Chondrocyte (in vitro differentiated cells): ENCODE data around the gene EXD2. TPM values are rescaled to one million over a fixed set of nuclear protein-coding genes. Genes with fewer than 3 reads are reported as not detected.
A peak's percentile ranks its signal among the peaks of the same experiment; 100 is the strongest.

Source experiments
- DNase-seq: peaks from one replicate; pipeline ENCODE4 v3.0.0; 2021; ENCODE audit warnings: mixed read lengths, low spot score
- H3K27ac Mint-ChIP-seq: one replicate; pipeline ENCODE4 v1.8.0; 2021; ENCODE audit warnings: mild to moderate bottlenecking, moderate library complexity, mixed read lengths; ENCODE audit not compliant: unreplicated experiment
- H3K27me3 Mint-ChIP-seq: 2 replicates; pipeline ENCODE4 v1.8.0; 2021; ENCODE audit warnings: low read depth, mixed read lengths
- H3K36me3 Mint-ChIP-seq: 2 replicates; pipeline ENCODE4 v1.8.0; 2021; ENCODE audit warnings: low read depth, mixed read lengths
- H3K4me1 Mint-ChIP-seq: 2 replicates; pipeline ENCODE4 v1.8.0; 2021; ENCODE audit warnings: low read depth, mild to moderate bottlenecking, mixed read lengths
- H3K4me3 Mint-ChIP-seq: one replicate; pipeline ENCODE4 v1.8.0; 2021; ENCODE audit warnings: mild to moderate bottlenecking, moderate library complexity, mixed read lengths; ENCODE audit not compliant: unreplicated experiment
- H3K9me3 Mint-ChIP-seq: 2 replicates; pipeline ENCODE4 v1.8.0; 2021; ENCODE audit warnings: low read depth, mixed read lengths
- CTCF ChIP-seq: fragments of 200-600 bp; sonication (generic); IDR thresholded peaks from 2 replicates; pipeline ENCODE4 v1.5.0; 2021; ENCODE audit warnings: antibody characterized with exemption, mild to moderate bottlenecking, moderate library complexity
- total RNA-seq: library from RNA; stranded (reverse); gene quantifications from 3 replicates; pipeline ENCODE4 v1.2.1, GENCODE V29; 2021

EXD2 gene
- total RNA-seq, 1 donor from 2014 or later: 27.0 TPM

- Mint-ChIP-seq H3K4me1 (peaks cover 41% of the 10 kb centered on the region), H3K27ac (peak overlapping the region; percentile 87), H3K36me3 (no peaks in the 10 kb centered on the region), H3K27me3 (no peaks in the 10 kb centered on the region), H3K9me3 (no peaks in the 10 kb centered on the region), H3K4me3 (peak overlapping the region; percentile 79)
- DNase-seq: no peak
- TF ChIP-seq CTCF: peak; percentile 92
Observed at GRCh38 chr14:69260861-69261564, 69.7 kb downstream of the EXD2 start.

- peak overlapping the region; percentile 90 for H3K27ac Mint-ChIP-seq
- no peaks in the 10 kb centered on the region for H3K36me3 Mint-ChIP-seq
- no peaks in the 10 kb centered on the region for H3K27me3 Mint-ChIP-seq
- H3K4me1 Mint-ChIP-seq: peaks cover 46% of the 10 kb centered on the region
- H3K9me3 Mint-ChIP-seq: no peaks in the 10 kb centered on the region
- H3K4me3 Mint-ChIP-seq: peak overlapping the region; percentile 79
- no peak for TF ChIP-seq CTCF
- no peak for DNase-seq
Observed at GRCh38 chr14:69261761-69262331, 70.5 kb downstream of the EXD2 start.

- Mint-ChIP-seq H3K36me3 (no peaks in the 10 kb centered on the region), H3K4me3 (no peak overlapping the region), H3K4me1 (peaks cover 46% of the 10 kb centered on the region), H3K9me3 (no peaks in the 10 kb centered on the region), H3K27ac (peak overlapping the region; percentile 90), H3K27me3 (no peaks in the 10 kb centered on the region)
- TF ChIP-seq CTCF: no peak
- no peak for DNase-seq
Observed at GRCh38 chr14:69262516-69262915, 71.2 kb downstream of the EXD2 start.

- Mint-ChIP-seq H3K9me3 (no peaks in the 10 kb centered on the region), H3K4me1 (peaks cover 46% of the 10 kb centered on the region), H3K27ac (peak overlapping the region; percentile 90), H3K4me3 (no peak overlapping the region), H3K36me3 (no peaks in the 10 kb centered on the region), H3K27me3 (no peaks in the 10 kb centered on the region)
- no peak for DNase-seq
- no peak for TF ChIP-seq CTCF
Observed at GRCh38 chr14:69263364-69263763, 72.1 kb downstream of the EXD2 start.

GRCh38 chr14:69263771-69264170 is 72.5 kb downstream of the EXD2 start:
- no peak for DNase-seq
- peaks cover 46% of the 10 kb centered on the region for H3K4me1 Mint-ChIP-seq
- no peak for TF ChIP-seq CTCF
- H3K4me3 Mint-ChIP-seq: no peak overlapping the region
- H3K27me3 Mint-ChIP-seq: no peaks in the 10 kb centered on the region
- H3K9me3 Mint-ChIP-seq: no peaks in the 10 kb centered on the region
- peak overlapping the region; percentile 90 for H3K27ac Mint-ChIP-seq
- no peaks in the 10 kb centered on the region for H3K36me3 Mint-ChIP-seq
